Measurements from ENCODE around the gene TNIK.
"Not testable (repeated sequence)": the region's sequence is repeated elsewhere in the genome, so short reads cannot be mapped to it uniquely, and the experiment has no call there.

Gene TNIK

DNA sequence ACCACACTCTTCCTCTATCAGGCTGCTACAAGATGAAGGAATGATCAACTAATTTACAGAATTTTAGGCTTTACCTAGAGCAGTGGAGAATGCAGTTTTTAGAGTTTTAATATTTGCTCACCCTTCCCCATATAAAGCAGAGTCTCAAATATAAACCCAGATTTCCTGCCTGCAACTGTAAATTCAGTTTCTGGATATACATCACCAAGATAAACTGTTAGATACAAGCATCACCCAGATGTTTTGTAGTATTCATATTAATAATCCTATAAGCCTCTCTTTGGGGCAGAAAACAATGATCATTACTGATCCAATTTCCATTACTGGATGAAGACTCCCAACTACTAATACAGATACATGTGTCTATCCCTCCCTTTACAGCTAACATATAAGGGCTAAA lies 205.9 kb downstream of the TNIK start:
- DNase-seq (ENCODE audit: insufficient read length) (no peak), FAIRE-seq (no peak)
- TF ChIP-seq POLR2A (IDR thresholded peaks at IDR 0.05; ENCODE audit: low read depth, low read length) (no peak), POLR2AphosphoS5 (IDR thresholded peaks at IDR 0.05; ENCODE audit: low read depth, low read length) (no peak), TAF1 (IDR thresholded peaks at IDR 0.05; ENCODE audit: borderline replicate concordance, low read depth, low read length) (no peak)

DNA sequence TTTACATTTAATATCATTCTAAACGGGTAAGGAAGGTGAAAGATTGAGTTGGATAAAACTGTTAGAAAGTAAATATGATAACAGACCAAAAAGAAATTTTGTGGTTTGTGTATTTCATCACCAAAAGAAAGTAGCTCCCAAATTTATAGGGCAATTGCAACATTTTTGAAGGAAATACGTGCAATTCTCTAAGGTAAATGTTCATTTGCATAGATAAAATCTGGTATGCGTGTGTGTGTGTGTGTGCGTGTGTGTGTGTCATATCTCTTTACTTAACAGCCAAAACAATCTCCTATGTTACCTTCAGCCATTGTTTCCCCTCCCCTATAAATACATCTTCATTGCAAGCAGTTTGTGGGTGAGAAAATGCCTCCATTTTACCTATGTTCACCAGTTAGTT lies 208.4 kb downstream of the TNIK start:
- TF ChIP-seq TAF1 (IDR thresholded peaks at IDR 0.05; ENCODE audit: borderline replicate concordance, low read depth, low read length): no peak
- no peak for TF ChIP-seq POLR2AphosphoS5 (IDR thresholded peaks at IDR 0.05; ENCODE audit: low read depth, low read length)
- TF ChIP-seq POLR2A (IDR thresholded peaks at IDR 0.05; ENCODE audit: low read depth, low read length): no peak
- no peak for DNase-seq (ENCODE audit: insufficient read length)
- peak; percentile 73 for FAIRE-seq

DNA sequence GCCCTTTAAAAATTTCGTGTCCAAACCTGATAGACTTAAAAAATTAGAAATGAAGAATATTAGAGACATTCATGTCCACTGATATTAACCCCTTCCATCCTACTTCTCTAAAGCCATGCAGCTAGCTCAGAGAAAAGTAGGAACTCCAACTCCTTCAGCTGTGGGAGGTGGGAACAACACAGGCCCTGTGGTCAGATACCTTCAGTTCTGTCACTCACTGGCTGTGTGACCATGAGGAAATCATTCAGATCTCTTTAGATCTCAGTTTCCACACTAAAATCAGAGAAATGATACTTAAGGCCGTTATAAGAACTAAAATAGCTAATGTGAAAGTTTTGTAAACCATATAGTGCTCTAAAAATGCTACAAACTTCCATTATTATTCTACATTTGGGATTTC lies 209.8 kb downstream of the TNIK start:
- peak; percentile 73 for FAIRE-seq

DNA sequence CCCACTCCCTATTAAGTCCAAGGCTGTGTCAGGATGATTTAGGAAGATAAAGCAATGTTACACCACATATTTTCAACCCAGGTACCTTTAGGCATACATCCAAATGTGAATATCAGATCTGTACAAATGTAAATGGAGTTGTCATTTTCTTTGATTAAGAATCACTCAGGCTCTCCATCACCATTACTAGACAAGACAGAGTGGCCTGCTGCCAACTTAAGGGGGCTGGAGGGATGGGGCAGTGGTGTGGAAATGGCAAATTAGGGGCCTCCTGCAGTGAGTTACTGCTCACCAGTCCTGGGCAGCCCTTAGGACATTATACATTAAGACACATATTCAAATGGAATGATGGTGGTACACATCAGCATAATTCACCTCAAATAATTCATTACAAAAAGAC lies 211.0 kb downstream of the TNIK start:
- FAIRE-seq: peak; percentile 89
- DNase-seq (ENCODE audit: insufficient read length): no peak

More for the DNA sequence above, 209.8 kb downstream of the TNIK start:
- no peak for DNase-seq (ENCODE audit: insufficient read length)
- no peak for TF ChIP-seq TAF1 (IDR thresholded peaks at IDR 0.05; ENCODE audit: borderline replicate concordance, low read depth, low read length)
- no peak for TF ChIP-seq POLR2A (IDR thresholded peaks at IDR 0.05; ENCODE audit: low read depth, low read length)
- no peak for TF ChIP-seq POLR2AphosphoS5 (IDR thresholded peaks at IDR 0.05; ENCODE audit: low read depth, low read length)

DNA sequence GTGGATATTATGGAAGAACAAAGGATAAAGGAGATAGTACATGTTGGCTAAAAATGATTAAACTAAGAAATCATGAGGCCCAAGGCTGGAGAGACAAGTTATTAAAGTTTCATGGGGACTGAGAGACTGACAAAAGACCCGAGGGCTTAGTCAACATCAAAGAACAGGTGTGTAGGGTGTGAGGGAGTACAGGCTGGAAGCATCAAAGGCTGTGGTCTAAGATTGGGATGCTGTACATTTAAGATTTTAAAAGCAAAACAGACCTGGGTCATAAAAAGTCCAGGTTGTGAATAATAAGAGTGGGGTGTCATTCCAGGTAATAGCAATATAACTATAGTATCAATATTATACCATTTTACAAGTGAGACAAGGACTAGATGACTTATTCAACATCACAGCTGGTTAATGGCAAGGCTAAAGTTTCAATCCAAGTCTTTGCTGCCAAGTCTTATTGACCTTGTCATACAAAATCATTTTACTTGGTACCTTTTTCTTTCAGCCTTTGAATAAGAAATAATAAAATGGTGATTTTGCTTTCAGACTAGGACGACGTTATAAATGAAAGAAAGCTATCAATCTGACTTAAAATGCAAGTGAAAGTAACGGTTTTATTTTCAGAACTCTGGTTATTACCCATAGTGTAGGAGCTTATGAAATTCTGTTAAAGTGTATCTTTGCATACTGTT lies 211.6 kb downstream of the TNIK start:
- DNase-seq (ENCODE audit: insufficient read length) (no peak), FAIRE-seq (no peak)
- TF ChIP-seq POLR2AphosphoS5 (IDR thresholded peaks at IDR 0.05; ENCODE audit: low read depth, low read length) (no peak), POLR2A (IDR thresholded peaks at IDR 0.05; ENCODE audit: low read depth, low read length) (no peak), TAF1 (IDR thresholded peaks at IDR 0.05; ENCODE audit: borderline replicate concordance, low read depth, low read length) (no peak)

More for the DNA sequence above, 211.0 kb downstream of the TNIK start:
- TF ChIP-seq POLR2A (IDR thresholded peaks at IDR 0.05; ENCODE audit: low read depth, low read length) (no peak), TAF1 (IDR thresholded peaks at IDR 0.05; ENCODE audit: borderline replicate concordance, low read depth, low read length) (no peak), POLR2AphosphoS5 (IDR thresholded peaks at IDR 0.05; ENCODE audit: low read depth, low read length) (no peak)

DNA sequence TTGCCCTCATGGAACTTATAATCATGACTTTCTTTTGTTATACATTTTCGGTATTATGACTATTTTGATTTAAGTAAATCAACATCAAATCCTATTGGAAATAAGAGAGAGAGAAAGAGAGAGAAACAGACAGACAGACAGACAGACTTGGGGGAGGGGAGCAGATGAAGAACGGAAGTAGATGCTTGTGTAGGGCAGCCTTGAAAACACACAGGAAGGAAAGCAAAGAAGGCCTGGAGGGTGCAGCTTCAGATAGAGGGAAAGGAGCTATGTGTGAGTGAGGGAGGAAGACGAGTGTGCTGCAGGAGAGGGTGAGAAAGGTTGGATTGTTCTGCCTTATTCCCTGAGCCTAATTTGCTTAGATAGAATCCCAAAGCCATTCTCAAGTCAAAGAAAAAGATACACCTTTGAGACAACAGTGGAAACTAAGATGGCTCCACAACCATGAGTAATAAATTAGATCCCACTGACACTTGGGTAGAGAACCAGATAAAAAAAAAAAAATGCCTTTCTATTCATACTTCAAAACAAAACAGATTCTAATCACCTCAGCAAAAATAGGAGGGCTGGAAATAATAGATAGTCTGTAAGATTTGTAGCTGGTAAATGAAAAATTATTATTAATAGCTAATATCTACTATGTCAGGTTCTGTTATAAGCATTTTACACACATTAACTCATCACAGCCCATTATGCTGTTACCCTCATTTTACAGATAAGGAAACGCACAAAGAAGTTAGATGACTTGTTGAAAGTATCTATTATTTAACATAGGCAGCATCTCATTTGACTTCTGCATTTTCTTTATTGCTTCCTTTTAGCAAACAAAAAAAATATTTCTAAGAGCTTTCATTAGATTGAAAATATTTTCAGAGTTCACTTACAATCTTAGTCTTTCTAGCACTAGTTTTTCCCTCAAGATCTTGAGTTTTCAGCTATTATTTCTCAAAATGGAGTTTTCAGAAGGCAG lies 214.1 kb downstream of the TNIK start:
- peak; percentile 81 for FAIRE-seq
- no peak for TF ChIP-seq POLR2AphosphoS5 (IDR thresholded peaks at IDR 0.05; ENCODE audit: low read depth, low read length)
- no peak for TF ChIP-seq TAF1 (IDR thresholded peaks at IDR 0.05; ENCODE audit: borderline replicate concordance, low read depth, low read length)
- TF ChIP-seq POLR2A (IDR thresholded peaks at IDR 0.05; ENCODE audit: low read depth, low read length): no peak

DNA sequence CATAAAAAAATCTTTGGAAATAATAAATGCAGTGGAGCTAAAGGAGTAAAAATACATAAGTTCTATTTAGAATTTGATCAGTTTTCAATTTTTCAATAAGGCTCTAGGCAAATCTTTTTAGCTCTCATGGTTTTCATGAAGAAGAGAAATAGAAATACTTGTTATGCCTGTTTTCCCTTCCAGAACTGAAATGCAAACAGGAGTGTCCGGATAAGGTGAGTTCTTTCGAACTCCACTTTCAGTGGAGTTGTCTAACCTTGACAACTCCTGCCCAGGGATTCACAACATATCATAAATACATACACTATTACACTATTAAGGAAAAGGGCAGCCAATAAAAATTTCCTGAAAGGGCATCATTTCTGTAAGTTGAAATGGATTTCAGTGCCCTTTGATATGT lies 217.3 kb downstream of the TNIK start:
- FAIRE-seq: no peak
- TF ChIP-seq TAF1 (IDR thresholded peaks at IDR 0.05; ENCODE audit: borderline replicate concordance, low read depth, low read length) (no peak), POLR2AphosphoS5 (IDR thresholded peaks at IDR 0.05; ENCODE audit: low read depth, low read length) (no peak), POLR2A (IDR thresholded peaks at IDR 0.05; ENCODE audit: low read depth, low read length) (no peak)
- no peak for DNase-seq (ENCODE audit: insufficient read length)

More for the DNA sequence above, 214.1 kb downstream of the TNIK start:
- no peak for DNase-seq (ENCODE audit: insufficient read length)

DNA sequence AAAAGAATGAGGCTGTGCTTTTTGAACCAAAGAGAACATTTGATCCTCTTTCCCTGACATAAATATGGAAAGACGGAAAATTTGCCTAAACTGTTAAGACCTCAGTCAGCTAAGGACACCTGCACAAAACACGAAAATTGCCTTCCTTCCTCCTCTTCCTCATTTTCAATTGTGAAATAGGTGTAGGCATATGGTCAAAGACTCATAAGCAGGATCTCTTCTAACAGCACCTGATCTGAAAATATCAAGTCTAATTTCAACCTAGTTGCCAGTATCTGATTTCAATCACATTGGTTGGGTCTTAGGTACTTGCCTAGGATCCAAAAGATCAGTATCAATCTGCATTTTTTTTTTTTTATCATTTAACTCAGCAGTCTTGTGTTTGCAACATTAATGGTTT lies 218.0 kb downstream of the TNIK start:
- FAIRE-seq: no peak
- TF ChIP-seq POLR2AphosphoS5 (IDR thresholded peaks at IDR 0.05; ENCODE audit: low read depth, low read length) (no peak), TAF1 (IDR thresholded peaks at IDR 0.05; ENCODE audit: borderline replicate concordance, low read depth, low read length) (no peak), POLR2A (IDR thresholded peaks at IDR 0.05; ENCODE audit: low read depth, low read length) (no peak)
- DNase-seq (ENCODE audit: insufficient read length): no peak

DNA sequence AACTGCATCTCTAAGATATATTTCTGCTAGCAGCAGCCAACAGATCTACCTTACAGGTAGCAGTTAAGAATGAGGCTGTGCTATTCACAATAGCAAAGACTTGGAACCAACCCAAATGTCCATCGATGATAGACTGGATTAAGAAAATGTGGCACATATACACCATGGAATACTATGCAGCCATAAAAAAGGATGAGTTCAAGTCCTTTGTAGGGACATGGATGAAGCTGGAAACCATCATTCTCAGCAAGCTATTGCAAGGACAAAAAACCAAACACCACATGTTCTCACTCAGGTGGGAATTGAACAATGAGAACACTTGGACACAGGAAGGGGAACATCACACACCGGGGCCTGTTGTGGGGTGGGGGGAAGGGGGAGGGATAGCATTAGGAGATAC lies 218.6 kb downstream of the TNIK start:
- not testable (repeated sequence) for FAIRE-seq; DNase-seq (ENCODE audit: insufficient read length)

DNA sequence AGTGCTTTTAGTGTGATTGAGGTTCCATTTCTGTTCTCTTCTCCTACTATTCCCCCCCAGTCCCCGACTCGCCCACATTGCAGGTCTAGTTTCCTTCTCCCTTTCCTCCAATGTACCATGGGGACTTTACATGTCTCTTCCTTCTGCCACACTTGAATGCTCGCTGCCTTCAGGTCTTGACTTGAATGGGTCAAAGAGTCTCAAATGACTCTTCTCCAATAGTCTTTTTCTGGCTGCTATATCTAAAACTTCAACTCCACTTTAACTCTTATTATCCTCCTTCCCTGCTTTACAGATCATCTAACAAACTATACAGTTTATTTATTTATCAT lies 219.7 kb downstream of the TNIK start:
- peak; percentile 14 for FAIRE-seq

DNA sequence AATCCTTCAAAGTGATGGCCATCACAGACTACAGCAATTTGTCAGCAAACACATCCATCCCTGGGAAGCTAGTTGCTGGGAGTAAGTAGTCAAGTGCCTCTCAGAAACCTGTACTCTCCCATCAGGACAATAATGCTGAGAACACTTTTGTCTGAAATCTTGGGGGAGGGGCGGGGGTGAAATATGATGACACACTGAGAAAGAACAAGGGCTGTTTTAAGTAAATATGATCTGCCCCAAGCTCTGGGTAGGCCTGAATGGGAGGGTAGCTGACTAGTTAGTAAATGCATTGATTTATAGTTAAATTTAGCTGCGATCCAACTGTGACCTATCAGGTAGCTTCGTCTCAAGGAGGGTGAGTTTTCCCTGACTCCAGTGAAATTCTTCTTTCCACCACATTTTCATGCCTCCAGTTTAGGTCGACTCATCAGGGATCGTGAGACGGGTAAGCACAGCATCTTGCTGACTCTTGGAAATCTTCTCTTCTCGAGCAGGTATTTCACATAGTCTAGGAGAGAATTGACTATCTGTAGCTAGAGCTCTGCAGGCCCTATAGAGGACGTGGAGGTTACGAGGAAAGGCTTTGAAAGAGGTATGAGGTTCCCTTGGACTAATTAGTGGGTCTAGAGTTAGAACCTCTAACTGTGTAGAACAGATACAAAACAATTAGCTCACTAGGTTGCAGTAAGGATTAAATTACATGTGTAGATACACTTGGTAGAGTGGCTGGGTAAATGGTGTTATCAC lies 220.3 kb downstream of the TNIK start:
- no peak for TF ChIP-seq TAF1 (IDR thresholded peaks at IDR 0.05; ENCODE audit: borderline replicate concordance, low read depth, low read length)
- no peak for TF ChIP-seq POLR2A (IDR thresholded peaks at IDR 0.05; ENCODE audit: low read depth, low read length)
- DNase-seq (ENCODE audit: insufficient read length) (no peak), FAIRE-seq (peak; percentile 67)

More for the DNA sequence above, 219.7 kb downstream of the TNIK start:
- no peak for DNase-seq (ENCODE audit: insufficient read length)
- TF ChIP-seq POLR2AphosphoS5 (IDR thresholded peaks at IDR 0.05; ENCODE audit: low read depth, low read length): no peak
- TF ChIP-seq POLR2A (IDR thresholded peaks at IDR 0.05; ENCODE audit: low read depth, low read length): no peak
- TF ChIP-seq TAF1 (IDR thresholded peaks at IDR 0.05; ENCODE audit: borderline replicate concordance, low read depth, low read length): no peak

Data from GM12892 (cell line).